Measurements from ENCODE around the gene ZNF155. TPM values are rescaled to one million over a fixed set of nuclear protein-coding genes. Genes with fewer than 3 reads are reported as not detected.

Gene ZNF155
- total and polyA plus RNA-seq, 10 of the 15 experiments (the other 5 are each of a cell fraction or from before 2014, with no cell fraction given): 2.4 to 12.2 (median 5.6) TPM

DNA sequence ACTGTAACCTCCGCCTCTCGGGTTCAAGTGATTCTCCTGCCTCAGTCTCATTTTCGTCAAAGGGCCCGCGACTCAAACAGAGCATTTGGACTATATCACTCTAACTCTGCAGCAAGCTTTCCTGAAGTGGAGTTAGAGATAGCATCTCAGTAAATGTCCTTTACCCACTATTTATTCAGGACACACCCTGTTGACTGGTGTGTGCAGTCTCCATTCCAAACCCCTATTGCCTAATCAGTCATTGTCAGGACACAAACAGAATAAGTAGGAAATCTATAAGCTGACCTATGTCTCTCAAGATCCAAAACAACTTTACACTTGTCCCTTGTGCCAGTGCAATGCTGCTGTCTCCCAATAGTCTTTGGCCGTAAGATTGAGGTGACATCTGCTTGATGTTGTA, 42.6 kb downstream of the ZNF155 start:
- TF ChIP-seq EGR1 (IDR thresholded peaks at IDR 0.05; ENCODE audit: borderline replicate concordance in 1 of 2, low read depth in 2 of 2, low read length in 2 of 2) (no peak), SPI1 (IDR thresholded peaks at IDR 0.05; ENCODE audit: borderline replicate concordance, insufficient read depth, low read depth, low read length) (no peak), RBBP5 (conservative IDR thresholded peaks at IDR 0.05) (no peak), RAD21 (IDR thresholded peaks at IDR 0.05; ENCODE audit: insufficient read depth, low read depth, low read length) (no peak), EZH2 (IDR thresholded peaks at IDR 0.05; ENCODE audit: borderline replicate concordance, control insufficient read depth, low read depth, low read length) (no peak), JUND (IDR thresholded peaks at IDR 0.05; ENCODE audit: low read depth, low read length) (no peak)
- TF ChIP-seq, protein P1, sequence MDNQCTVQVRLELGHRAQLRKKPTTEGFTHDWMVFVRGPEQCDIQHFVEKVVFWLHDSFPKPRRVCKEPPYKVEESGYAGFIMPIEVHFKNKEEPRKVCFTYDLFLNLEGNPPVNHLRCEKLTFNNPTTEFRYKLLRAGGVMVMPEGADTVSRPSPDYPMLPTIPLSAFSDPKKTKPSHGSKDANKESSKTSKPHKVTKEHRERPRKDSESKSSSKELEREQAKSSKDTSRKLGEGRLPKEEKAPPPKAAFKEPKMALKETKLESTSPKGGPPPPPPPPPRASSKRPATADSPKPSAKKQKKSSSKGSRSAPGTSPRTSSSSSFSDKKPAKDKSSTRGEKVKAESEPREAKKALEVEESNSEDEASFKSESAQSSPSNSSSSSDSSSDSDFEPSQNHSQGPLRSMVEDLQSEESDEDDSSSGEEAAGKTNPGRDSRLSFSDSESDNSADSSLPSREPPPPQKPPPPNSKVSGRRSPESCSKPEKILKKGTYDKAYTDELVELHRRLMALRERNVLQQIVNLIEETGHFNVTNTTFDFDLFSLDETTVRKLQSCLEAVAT (IDR thresholded peaks at IDR 0.05): no peak
- in situ Hi-C loops (cut with MboI): no loop called here
- H3K4me1 ChIP-seq (ENCODE audit: control insufficient read depth, insufficient read depth, low read length): no peaks in the 10 kb centered on the region
- FAIRE-seq (no peak), ATAC-seq (no peak), DNase-seq (ENCODE audit: low read depth, low spot score) (no peak)
- CTCF ChIA-PET: no interaction called here
- no peak overlapping the region for H2AFZ ChIP-seq (ENCODE audit: control insufficient read depth, low read depth, low read length)
- H3K36me3 ChIP-seq (ENCODE audit: control insufficient read depth in 2 of 2, insufficient read depth in 2 of 2, low read length in 1 of 2): peaks cover 0 to 1% of the 10 kb centered on the region in 2 experiments; a peak in 2 of 4 replicates
- no peaks in the 10 kb centered on the region for H3K27me3 ChIP-seq (replicated peaks in 1 of 2; ENCODE audit: control insufficient read depth in 2 of 2, insufficient read depth in 2 of 2, low read length in 1 of 2)
- POLR2A ChIA-PET: no interaction called here
- no peaks in the 10 kb centered on the region; the same call in 1 of the 2 replicates for H3K79me2 ChIP-seq (ENCODE audit: control insufficient read depth, insufficient read depth, low read length)
- SMC1A ChIA-PET (ENCODE audit: uncharacterized antibody, unreplicated experiment): interaction anchor here (1.1 to 1.5 kb wide), 2 partner anchors 46 to 93 kb away, joined by 3 to 5 read pairs; no protein-coding TSS in a partner anchor
- RAD21 ChIA-PET (ENCODE audit: unreplicated experiment): no interaction called here
- 98% methylated on average over 6 of the region's 6 CpGs for WGBS (ENCODE audit: insufficient coverage, insufficient replicate concordance, low lambda C conversion rate, missing lambda C conversion rate)
- no TSS peak for BruUV-seq (replicated peaks)
- H3K9ac ChIP-seq (ENCODE audit: control insufficient read depth, insufficient read depth, low read length): no peak overlapping the region
- no peak overlapping the region for H3K27ac ChIP-seq (ENCODE audit: control insufficient read depth, insufficient read depth)
- H3K4me2 ChIP-seq (ENCODE audit: control insufficient read depth, insufficient read depth): no peak overlapping the region
- H4K20me1 ChIP-seq (ENCODE audit: control insufficient read depth, insufficient read depth): no peaks in the 10 kb centered on the region
- intact Hi-C loops (cut with micrococcal nuclease; ENCODE audit: unreplicated experiment): no loop called here
- H3K4me3 ChIP-seq: no peak overlapping the region
- peaks cover 11% of the 10 kb centered on the region; the same call in 2 of the 3 replicates for H3K9me3 ChIP-seq (replicated peaks; ENCODE audit: control insufficient read depth, insufficient read depth, low read length)
